Measurements from ENCODE around the gene DUSP16.

The DUSP16 gene

GRCh38 chr12:12428047-12428446 is 134.6 kb downstream of the DUSP16 start:
- H4K8ac ChIP-seq (ENCODE audit: low read depth, low read length), result no peak overlapping the region
- no peak overlapping the region for H3K9ac ChIP-seq (ENCODE audit: low read depth, low read length, poor library complexity)
- H2BK5ac ChIP-seq (ENCODE audit: low read length), result no peak overlapping the region
- no peak overlapping the region for H3K4ac ChIP-seq (ENCODE audit: low read length)
- H3K27me3 ChIP-seq (ENCODE audit: control insufficient read depth in 3 of 3, insufficient read depth in 3 of 3, low read depth in 1 of 3, low read length in 3 of 3), result no peaks in the 10 kb centered on the region
- WGBS, 2 donors (ENCODE audit: extremely low coverage in 2 of 2, insufficient read length in 2 of 2, insufficient replicate concordance in 1 of 2), result no CpG with 5 or more reads among the region's 2 CpGs
- no peak overlapping the region for H2BK120ac ChIP-seq (ENCODE audit: low read depth, low read length)
- no peak overlapping the region for H3K14ac ChIP-seq (ENCODE audit: low read length)
- H3K4me3 ChIP-seq (ENCODE audit: low read length in 2 of 2), result no peak overlapping the region
- H2BK12ac ChIP-seq (ENCODE audit: low read length), result no peak overlapping the region
- no peak overlapping the region for H3K4me2 ChIP-seq (ENCODE audit: insufficient read depth, low read length, poor library complexity, severe bottlenecking)
- H2AFZ ChIP-seq (ENCODE audit: low read length), result no peak overlapping the region
- H3K79me1 ChIP-seq (ENCODE audit: low read depth, low read length), result peaks cover 2% of the 10 kb centered on the region
- H3K9me3 ChIP-seq (replicated peaks in 1 of 2; ENCODE audit: control insufficient read depth in 2 of 2, insufficient read depth in 1 of 2, low read depth in 1 of 2, low read length in 2 of 2), result peaks cover 5 to 15% of the 10 kb centered on the region in 2 donors
- no peak overlapping the region for H2AK5ac ChIP-seq (ENCODE audit: low read depth, low read length)
- H3K18ac ChIP-seq (ENCODE audit: low read length), result no peak overlapping the region
- no peak overlapping the region for H3K27ac ChIP-seq (replicated peaks; ENCODE audit: low read length)
- H4K91ac ChIP-seq (ENCODE audit: low read depth, low read length, poor library complexity), result no peak overlapping the region
- no peak overlapping the region for H3K23ac ChIP-seq (ENCODE audit: low read depth, low read length, poor library complexity)
- H3K36me3 ChIP-seq (replicated peaks in 1 of 2; ENCODE audit: control insufficient read depth in 2 of 2, insufficient read depth in 2 of 2, low read length in 2 of 2), result no peaks in the 10 kb centered on the region
- DNase-seq (ENCODE audit: low spot score), result no peak
- H2BK15ac ChIP-seq (ENCODE audit: low read length), result no peak overlapping the region
- no peaks in the 10 kb centered on the region for H3K4me1 ChIP-seq (ENCODE audit: control insufficient read depth in 2 of 2, insufficient read depth in 1 of 2, low read depth in 1 of 2, low read length in 2 of 2)

- Histone ChIP-seq H2BK15ac (ENCODE audit: low read length) (no peak overlapping the region), H3K9me3 (replicated peaks in 1 of 2; ENCODE audit: control insufficient read depth in 2 of 2, insufficient read depth in 1 of 2, low read depth in 1 of 2, low read length in 2 of 2) (peaks cover 5 to 15% of the 10 kb centered on the region in 2 donors), H2BK5ac (ENCODE audit: low read length) (no peak overlapping the region), H4K8ac (ENCODE audit: low read depth, low read length) (no peak overlapping the region), H3K9ac (ENCODE audit: low read depth, low read length, poor library complexity) (no peak overlapping the region), H3K36me3 (replicated peaks in 1 of 2; ENCODE audit: control insufficient read depth in 2 of 2, insufficient read depth in 2 of 2, low read length in 2 of 2) (no peaks in the 10 kb centered on the region), H3K14ac (ENCODE audit: low read length) (no peak overlapping the region), H2AFZ (ENCODE audit: low read length) (no peak overlapping the region), H3K79me1 (ENCODE audit: low read depth, low read length) (peaks cover 2% of the 10 kb centered on the region), H3K4me1 (ENCODE audit: control insufficient read depth in 2 of 2, insufficient read depth in 1 of 2, low read depth in 1 of 2, low read length in 2 of 2) (no peaks in the 10 kb centered on the region), H3K4me3 (ENCODE audit: low read length in 2 of 2) (no peak overlapping the region), H3K27me3 (ENCODE audit: control insufficient read depth in 3 of 3, insufficient read depth in 3 of 3, low read depth in 1 of 3, low read length in 3 of 3) (no peaks in the 10 kb centered on the region), H4K91ac (ENCODE audit: low read depth, low read length, poor library complexity) (no peak overlapping the region), H3K18ac (ENCODE audit: low read length) (no peak overlapping the region), H3K27ac (replicated peaks; ENCODE audit: low read length) (no peak overlapping the region), H2BK120ac (ENCODE audit: low read depth, low read length) (no peak overlapping the region), H2BK12ac (ENCODE audit: low read length) (no peak overlapping the region), H2AK5ac (ENCODE audit: low read depth, low read length) (no peak overlapping the region), H3K4me2 (ENCODE audit: insufficient read depth, low read length, poor library complexity, severe bottlenecking) (no peak overlapping the region), H3K4ac (ENCODE audit: low read length) (no peak overlapping the region), H3K23ac (ENCODE audit: low read depth, low read length, poor library complexity) (no peak overlapping the region)
- no peak for DNase-seq (ENCODE audit: low spot score)
- no CpG with 5 or more reads among the region's 4 CpGs for WGBS, 2 donors (ENCODE audit: extremely low coverage in 2 of 2, insufficient read length in 2 of 2, insufficient replicate concordance in 1 of 2)
These were observed 135.1 kb downstream of the DUSP16 start for GRCh38 chr12:12427568-12427967.

- Histone ChIP-seq H3K27me3 (ENCODE audit: control insufficient read depth in 3 of 3, insufficient read depth in 3 of 3, low read depth in 1 of 3, low read length in 3 of 3) (no peaks in the 10 kb centered on the region), H3K18ac (ENCODE audit: low read length) (no peak overlapping the region), H3K4me2 (ENCODE audit: insufficient read depth, low read length, poor library complexity, severe bottlenecking) (no peak overlapping the region), H3K9ac (ENCODE audit: low read depth, low read length, poor library complexity) (no peak overlapping the region), H2BK5ac (ENCODE audit: low read length) (no peak overlapping the region), H2BK15ac (ENCODE audit: low read length) (no peak overlapping the region), H4K91ac (ENCODE audit: low read depth, low read length, poor library complexity) (no peak overlapping the region), H3K9me3 (replicated peaks in 1 of 2; ENCODE audit: control insufficient read depth in 2 of 2, insufficient read depth in 1 of 2, low read depth in 1 of 2, low read length in 2 of 2) (peaks cover 5 to 15% of the 10 kb centered on the region in 2 donors), H2BK120ac (ENCODE audit: low read depth, low read length) (no peak overlapping the region), H3K14ac (ENCODE audit: low read length) (no peak overlapping the region), H3K36me3 (replicated peaks in 1 of 2; ENCODE audit: control insufficient read depth in 2 of 2, insufficient read depth in 2 of 2, low read length in 2 of 2) (no peaks in the 10 kb centered on the region), H3K4me1 (ENCODE audit: control insufficient read depth in 2 of 2, insufficient read depth in 1 of 2, low read depth in 1 of 2, low read length in 2 of 2) (no peaks in the 10 kb centered on the region), H4K8ac (ENCODE audit: low read depth, low read length) (no peak overlapping the region), H3K27ac (replicated peaks; ENCODE audit: low read length) (no peak overlapping the region), H2AFZ (ENCODE audit: low read length) (no peak overlapping the region), H2AK5ac (ENCODE audit: low read depth, low read length) (no peak overlapping the region), H3K23ac (ENCODE audit: low read depth, low read length, poor library complexity) (no peak overlapping the region), H3K4ac (ENCODE audit: low read length) (no peak overlapping the region), H3K79me1 (ENCODE audit: low read depth, low read length) (peaks cover 2% of the 10 kb centered on the region), H3K4me3 (ENCODE audit: low read length in 2 of 2) (no peak overlapping the region), H2BK12ac (ENCODE audit: low read length) (no peak overlapping the region)
- no peak for DNase-seq (ENCODE audit: low spot score)
- no CpG with 5 or more reads among the region's 1 CpG for WGBS, 2 donors (ENCODE audit: extremely low coverage in 2 of 2, insufficient read length in 2 of 2, insufficient replicate concordance in 1 of 2)
These were observed 137.0 kb downstream of the DUSP16 start for GRCh38 chr12:12425616-12426015.

- no peak overlapping the region for H4K8ac ChIP-seq (ENCODE audit: low read depth, low read length)
- H2AFZ ChIP-seq (ENCODE audit: low read length), result no peak overlapping the region
- no peaks in the 10 kb centered on the region for H3K36me3 ChIP-seq (replicated peaks in 1 of 2; ENCODE audit: control insufficient read depth in 2 of 2, insufficient read depth in 2 of 2, low read length in 2 of 2)
- H4K91ac ChIP-seq (ENCODE audit: low read depth, low read length, poor library complexity), result no peak overlapping the region
- no peak overlapping the region for H3K27ac ChIP-seq (replicated peaks; ENCODE audit: low read length)
- no peak overlapping the region for H2BK12ac ChIP-seq (ENCODE audit: low read length)
- H3K14ac ChIP-seq (ENCODE audit: low read length), result no peak overlapping the region
- no peak overlapping the region for H3K23ac ChIP-seq (ENCODE audit: low read depth, low read length, poor library complexity)
- H3K79me1 ChIP-seq (ENCODE audit: low read depth, low read length), result peaks cover 2% of the 10 kb centered on the region
- H2BK5ac ChIP-seq (ENCODE audit: low read length), result no peak overlapping the region
- H2BK15ac ChIP-seq (ENCODE audit: low read length), result no peak overlapping the region
- DNase-seq (ENCODE audit: low spot score), result no peak
- H3K9me3 ChIP-seq (replicated peaks in 1 of 2; ENCODE audit: control insufficient read depth in 2 of 2, insufficient read depth in 1 of 2, low read depth in 1 of 2, low read length in 2 of 2), result peaks cover 5 to 15% of the 10 kb centered on the region in 2 donors
- H3K4ac ChIP-seq (ENCODE audit: low read length), result no peak overlapping the region
- H2BK120ac ChIP-seq (ENCODE audit: low read depth, low read length), result no peak overlapping the region
- no peak overlapping the region for H3K9ac ChIP-seq (ENCODE audit: low read depth, low read length, poor library complexity)
- no peak overlapping the region for H3K4me3 ChIP-seq (ENCODE audit: low read length in 2 of 2)
- H3K18ac ChIP-seq (ENCODE audit: low read length), result no peak overlapping the region
- H2AK5ac ChIP-seq (ENCODE audit: low read depth, low read length), result no peak overlapping the region
- no peaks in the 10 kb centered on the region for H3K4me1 ChIP-seq (ENCODE audit: control insufficient read depth in 2 of 2, insufficient read depth in 1 of 2, low read depth in 1 of 2, low read length in 2 of 2)
- H3K4me2 ChIP-seq (ENCODE audit: insufficient read depth, low read length, poor library complexity, severe bottlenecking), result no peak overlapping the region
- WGBS, 2 donors (ENCODE audit: extremely low coverage in 2 of 2, insufficient read length in 2 of 2, insufficient replicate concordance in 1 of 2), result no CpG with 5 or more reads among the region's 2 CpGs
- H3K27me3 ChIP-seq (ENCODE audit: control insufficient read depth in 3 of 3, insufficient read depth in 3 of 3, low read depth in 1 of 3, low read length in 3 of 3), result no peaks in the 10 kb centered on the region
These were observed 137.7 kb downstream of the DUSP16 start for GRCh38 chr12:12425001-12425400.
